Right ventricle myocardium inferior (tissue), 1 donor: Measurements from ENCODE around the gene DUOX1. TPM values are rescaled to one million over a fixed set of nuclear protein-coding genes. Genes with fewer than 3 reads are reported as not detected.

ENCODE experiments used
- ATAC-seq: fragments of 200-7000 bp; cut with Tn5 transposase; one replicate; pipeline ENCODE4 v1.9.1; 2020; ENCODE audit warnings: mild to moderate bottlenecking, moderate library complexity
- DNase-seq: peaks from one replicate; pipeline ENCODE4 v3.0.0; 2021; ENCODE audit errors: missing footprints
- intact Hi-C: fragments of 100-400 bp; cut with DNase I; formaldehyde crosslinking; loops from one replicate; pipeline ENCODE4 v1.11.0; 2022
- total RNA-seq: library from RNA; stranded (reverse); fragmentation: NEBNext Ultra II Directional; extraction: Animal tissue kit (Norgen Biotek cat#: 25700); gene quantifications from one replicate; pipeline ENCODE4 v1.2.1, GENCODE V29; 2021
- donor health status: DM: no; HTN: yes; CAD: no; lungs with severe emphysema.

DUOX1 gene
- total RNA-seq, 1 donor from 2014 or later, result 1.0 TPM

- intact Hi-C loops, result no loop called here
- peak; percentile 15 for ATAC-seq
- no peak for DNase-seq
These were observed 49.6 kb downstream of the DUOX1 start for GRCh38 chr15:45179221-45179985.

- intact Hi-C loops, result no loop called here
- ATAC-seq (no peak), DNase-seq (no peak)
These were observed 50.4 kb downstream of the DUOX1 start for GRCh38 chr15:45180201-45180600.

- ATAC-seq (no peak), DNase-seq (no peak)
- intact Hi-C loops, result no loop called here
These were observed 51.0 kb downstream of the DUOX1 start for GRCh38 chr15:45180648-45181436.

GRCh38 chr15:45181491-45182285, 51.9 kb downstream of the DUOX1 start:
- ATAC-seq (no peak), DNase-seq (no peak)
- intact Hi-C loops, result no loop called here

GRCh38 chr15:45182996-45183395, 53.2 kb downstream of the DUOX1 start:
- ATAC-seq (no peak), DNase-seq (no peak)
- intact Hi-C loops, result no loop called here

- intact Hi-C loops, result no loop called here
- no peak for DNase-seq
- no peak for ATAC-seq
These were observed 53.7 kb downstream of the DUOX1 start for GRCh38 chr15:45183511-45183910.

- ATAC-seq, result no peak
- intact Hi-C loops, result no loop called here
- no peak for DNase-seq
These were observed 54.8 kb downstream of the DUOX1 start for GRCh38 chr15:45184562-45185041.

- no peak for DNase-seq
- ATAC-seq, result no peak
- intact Hi-C loops, result no loop called here
These were observed 55.4 kb downstream of the DUOX1 start for GRCh38 chr15:45185069-45185779.

GRCh38 chr15:45185903-45186770, 56.3 kb downstream of the DUOX1 start:
- peak; percentile 33 for ATAC-seq
- intact Hi-C loops, result no loop called here
- DNase-seq, result no peak

GRCh38 chr15:45186771-45187577, 57.2 kb downstream of the DUOX1 start:
- no peak for ATAC-seq
- intact Hi-C loops, result no loop called here

GRCh38 chr15:45187578-45187893, 57.7 kb downstream of the DUOX1 start:
- DNase-seq (no peak), ATAC-seq (no peak)
- intact Hi-C loops, result no loop called here

More at GRCh38 chr15:45186771-45187577, 57.2 kb downstream of the DUOX1 start:
- DNase-seq, result no peak

GRCh38 chr15:45187894-45188830, 58.4 kb downstream of the DUOX1 start, which contains the start of gene SHF:
Gene SHF (minus strand): TSS chr15:45187966. CDS start chr15:45187951, 15 bp downstream.
- intact Hi-C loops, result no loop called here
- DNase-seq (peak; percentile 85), ATAC-seq (peak; percentile 81)

- ATAC-seq, result no peak
- no peak for DNase-seq
- intact Hi-C loops, result loop anchor here (10.0 kb wide), 1 partner anchor 327 kb away; the partner anchor contains the start of gene SLC30A4
These were observed 67.7 kb downstream of the DUOX1 start for GRCh38 chr15:45197512-45197911.

- DNase-seq (peak; percentile 94), ATAC-seq (peak; percentile 82)
- intact Hi-C loops, result loop anchor here (1.0 to 10.0 kb wide), 2 partner anchors 31 to 326 kb away; partner anchors contain the start of gene SLC30A4
These were observed 68.7 kb downstream of the DUOX1 start for GRCh38 chr15:45198337-45199135.
